Daoy (cell line): ENCODE results near the gene UROS. TPM values are rescaled to one million over a fixed set of nuclear protein-coding genes. Genes with fewer than 3 reads are reported as not detected.

Source experiments
- DNase-seq: peaks from one replicate; pipeline ENCODE4 v3.0.0-alpha.2; 2015; ENCODE audit warnings: low read depth
- total RNA-seq: library from RNA; depleted of rRNA; stranded (reverse); fragments of >200 nt; shearing (Covaris generic); gene quantifications from 2 replicates; pipeline ENCODE4 v1.2.3, GENCODE V29; 2014; rRNA removed

Gene UROS
- total RNA-seq, 1 experiment from 2014 or later, result 65.9 TPM

GRCh38 chr10:125762692-125763648 lies 60.1 kb downstream of the UROS start:
- DNase-seq, result no peak

GRCh38 chr10:125761961-125762360 lies 61.1 kb downstream of the UROS start:
- DNase-seq, result no peak

- no peak for DNase-seq
These were observed 65.3 kb downstream of the UROS start for GRCh38 chr10:125757742-125758141.

- no peak for DNase-seq
These were observed 66.1 kb downstream of the UROS start for GRCh38 chr10:125756853-125757487.

GRCh38 chr10:125756196-125756595 lies 66.9 kb downstream of the UROS start:
- no peak for DNase-seq

- no peak for DNase-seq
These were observed 75.6 kb downstream of the UROS start for GRCh38 chr10:125747417-125747816.

GRCh38 chr10:125744909-125745308 lies 78.1 kb downstream of the UROS start:
- no peak for DNase-seq

- no peak for DNase-seq
These were observed 80.6 kb downstream of the UROS start for GRCh38 chr10:125742465-125742864.

GRCh38 chr10:125739994-125740679 lies 82.9 kb downstream of the UROS start:
- no peak for DNase-seq

Other genes with a start within 250 kb of the UROS start
- not detected in 2 replicates for gene TEX36, start 140.1 kb downstream of the UROS start, total RNA-seq
- 17.7 and 19.7 TPM in 2 replicates for gene EDRF1, start 103.5 kb downstream of the UROS start, total RNA-seq
- gene MMP21, start 47.4 kb downstream of the UROS start, total RNA-seq, result not detected in 2 replicates
- 116 and 123 TPM in 2 replicates for gene BCCIP, start 288 bp upstream of the UROS start, total RNA-seq
- 28.1 and 28.5 TPM in 2 replicates for gene DHX32, start 58.0 kb upstream of the UROS start, total RNA-seq
- 2.0 and 3.1 TPM in 2 replicates for gene FANK1, start 73.3 kb upstream of the UROS start, total RNA-seq